ENCODE data around the gene ADAMTSL1.

The ADAMTSL1 gene

GRCh38 chr9:18500451-18500850, 26.5 kb downstream of the ADAMTSL1 start:
- Histone ChIP-seq H3K9ac (ENCODE audit: low read length) (no peak overlapping the region), H3K36me3 (ENCODE audit: insufficient read depth, low read length) (no peaks in the 10 kb centered on the region), H3K9me3 (ENCODE audit: low read length) (no peaks in the 10 kb centered on the region), H3K4me3 (ENCODE audit: low read depth in 1 of 2, low read length in 2 of 2) (no peak overlapping the region), H3K4me1 (ENCODE audit: insufficient read depth, low read length) (peaks cover 24% of the 10 kb centered on the region), H3K27me3 (ENCODE audit: control insufficient read depth in 1 of 2, insufficient read depth in 2 of 2, low read length in 2 of 2) (no peaks in the 10 kb centered on the region), H3K27ac (ENCODE audit: low read depth, low read length) (no peak overlapping the region)

- no peak overlapping the region for H3K4me3 ChIP-seq (ENCODE audit: low read depth in 1 of 2, low read length in 2 of 2)
- H3K36me3 ChIP-seq (ENCODE audit: insufficient read depth, low read length) = no peaks in the 10 kb centered on the region
These were observed 28.0 kb downstream of the ADAMTSL1 start for GRCh38 chr9:18501949-18502348.

GRCh38 chr9:18502546-18502945, 28.6 kb downstream of the ADAMTSL1 start:
- H3K9me3 ChIP-seq (ENCODE audit: low read length) = no peaks in the 10 kb centered on the region
- no peak overlapping the region for H3K9ac ChIP-seq (ENCODE audit: low read length)
- H3K27me3 ChIP-seq (ENCODE audit: control insufficient read depth in 1 of 2, insufficient read depth in 2 of 2, low read length in 2 of 2) = no peaks in the 10 kb centered on the region
- H3K27ac ChIP-seq (ENCODE audit: low read depth, low read length) = no peak overlapping the region
- no peaks in the 10 kb centered on the region for H3K36me3 ChIP-seq (ENCODE audit: insufficient read depth, low read length)
- H3K4me3 ChIP-seq (ENCODE audit: low read depth in 1 of 2, low read length in 2 of 2) = no peak overlapping the region
- H3K4me1 ChIP-seq (ENCODE audit: insufficient read depth, low read length) = peaks cover 24% of the 10 kb centered on the region

More at GRCh38 chr9:18501949-18502348, 28.0 kb downstream of the ADAMTSL1 start:
- Histone ChIP-seq H3K27ac (ENCODE audit: low read depth, low read length) (no peak overlapping the region), H3K9ac (ENCODE audit: low read length) (no peak overlapping the region), H3K9me3 (ENCODE audit: low read length) (no peaks in the 10 kb centered on the region), H3K27me3 (ENCODE audit: control insufficient read depth in 1 of 2, insufficient read depth in 2 of 2, low read length in 2 of 2) (no peaks in the 10 kb centered on the region), H3K4me1 (ENCODE audit: insufficient read depth, low read length) (peaks cover 24% of the 10 kb centered on the region)

- Histone ChIP-seq H3K36me3 (ENCODE audit: insufficient read depth, low read length) (no peaks in the 10 kb centered on the region), H3K27ac (ENCODE audit: low read depth, low read length) (no peak overlapping the region)
These were observed 30.8 kb downstream of the ADAMTSL1 start for GRCh38 chr9:18504707-18505106.

GRCh38 chr9:18507151-18507550, 33.2 kb downstream of the ADAMTSL1 start:
- H3K36me3 ChIP-seq (ENCODE audit: insufficient read depth, low read length) = no peaks in the 10 kb centered on the region

More at GRCh38 chr9:18504707-18505106, 30.8 kb downstream of the ADAMTSL1 start:
- Histone ChIP-seq H3K9me3 (ENCODE audit: low read length) (no peaks in the 10 kb centered on the region), H3K4me1 (ENCODE audit: insufficient read depth, low read length) (peaks cover 6% of the 10 kb centered on the region), H3K9ac (ENCODE audit: low read length) (no peak overlapping the region), H3K4me3 (ENCODE audit: low read depth in 1 of 2, low read length in 2 of 2) (no peak overlapping the region), H3K27me3 (ENCODE audit: control insufficient read depth in 1 of 2, insufficient read depth in 2 of 2, low read length in 2 of 2) (no peaks in the 10 kb centered on the region)

GRCh38 chr9:18516514-18516913, 42.6 kb downstream of the ADAMTSL1 start:
- Histone ChIP-seq H3K27me3 (ENCODE audit: control insufficient read depth in 1 of 2, insufficient read depth in 2 of 2, low read length in 2 of 2) (no peaks in the 10 kb centered on the region), H3K4me3 (ENCODE audit: low read depth in 1 of 2, low read length in 2 of 2) (no peak overlapping the region), H3K9me3 (ENCODE audit: low read length) (no peaks in the 10 kb centered on the region), H3K9ac (ENCODE audit: low read length) (no peak overlapping the region), H3K27ac (ENCODE audit: low read depth, low read length) (no peak overlapping the region), H3K36me3 (ENCODE audit: insufficient read depth, low read length) (no peaks in the 10 kb centered on the region), H3K4me1 (ENCODE audit: insufficient read depth, low read length) (no peaks in the 10 kb centered on the region)

More at GRCh38 chr9:18507151-18507550, 33.2 kb downstream of the ADAMTSL1 start:
- H3K4me1 ChIP-seq (ENCODE audit: insufficient read depth, low read length) = no peaks in the 10 kb centered on the region
- H3K27ac ChIP-seq (ENCODE audit: low read depth, low read length) = no peak overlapping the region
- no peaks in the 10 kb centered on the region for H3K9me3 ChIP-seq (ENCODE audit: low read length)
- no peak overlapping the region for H3K9ac ChIP-seq (ENCODE audit: low read length)
- H3K27me3 ChIP-seq (ENCODE audit: control insufficient read depth in 1 of 2, insufficient read depth in 2 of 2, low read length in 2 of 2) = no peaks in the 10 kb centered on the region
- H3K4me3 ChIP-seq (ENCODE audit: low read depth in 1 of 2, low read length in 2 of 2) = no peak overlapping the region

- Histone ChIP-seq H3K27ac (ENCODE audit: low read depth, low read length) (no peak overlapping the region), H3K4me3 (ENCODE audit: low read depth in 1 of 2, low read length in 2 of 2) (no peak overlapping the region), H3K27me3 (ENCODE audit: control insufficient read depth in 1 of 2, insufficient read depth in 2 of 2, low read length in 2 of 2) (no peaks in the 10 kb centered on the region), H3K36me3 (ENCODE audit: insufficient read depth, low read length) (no peaks in the 10 kb centered on the region), H3K9ac (ENCODE audit: low read length) (no peak overlapping the region), H3K4me1 (ENCODE audit: insufficient read depth, low read length) (no peaks in the 10 kb centered on the region), H3K9me3 (ENCODE audit: low read length) (no peaks in the 10 kb centered on the region)
These were observed 43.0 kb downstream of the ADAMTSL1 start for GRCh38 chr9:18516965-18517364.

- no peak overlapping the region for H3K9ac ChIP-seq (ENCODE audit: low read length)
- no peaks in the 10 kb centered on the region for H3K4me1 ChIP-seq (ENCODE audit: insufficient read depth, low read length)
- H3K9me3 ChIP-seq (ENCODE audit: low read length) = no peaks in the 10 kb centered on the region
- H3K27ac ChIP-seq (ENCODE audit: low read depth, low read length) = no peak overlapping the region
- no peak overlapping the region for H3K4me3 ChIP-seq (ENCODE audit: low read depth in 1 of 2, low read length in 2 of 2)
- H3K36me3 ChIP-seq (ENCODE audit: insufficient read depth, low read length) = no peaks in the 10 kb centered on the region
- no peaks in the 10 kb centered on the region for H3K27me3 ChIP-seq (ENCODE audit: control insufficient read depth in 1 of 2, insufficient read depth in 2 of 2, low read length in 2 of 2)
These were observed 46.6 kb downstream of the ADAMTSL1 start for GRCh38 chr9:18520416-18521047.

GRCh38 chr9:18526685-18527084, 52.7 kb downstream of the ADAMTSL1 start:
- Histone ChIP-seq H3K27ac (ENCODE audit: low read depth, low read length) (no peak overlapping the region), H3K9ac (ENCODE audit: low read length) (no peak overlapping the region), H3K36me3 (ENCODE audit: insufficient read depth, low read length) (no peaks in the 10 kb centered on the region), H3K9me3 (ENCODE audit: low read length) (no peaks in the 10 kb centered on the region), H3K4me1 (ENCODE audit: insufficient read depth, low read length) (no peaks in the 10 kb centered on the region), H3K4me3 (ENCODE audit: low read depth in 1 of 2, low read length in 2 of 2) (no peak overlapping the region), H3K27me3 (ENCODE audit: control insufficient read depth in 1 of 2, insufficient read depth in 2 of 2, low read length in 2 of 2) (no peaks in the 10 kb centered on the region)

- no peak overlapping the region for H3K27ac ChIP-seq (ENCODE audit: low read depth, low read length)
- no peak overlapping the region for H3K4me3 ChIP-seq (ENCODE audit: low read depth in 1 of 2, low read length in 2 of 2)
- no peaks in the 10 kb centered on the region for H3K9me3 ChIP-seq (ENCODE audit: low read length)
- no peaks in the 10 kb centered on the region for H3K36me3 ChIP-seq (ENCODE audit: insufficient read depth, low read length)
- no peaks in the 10 kb centered on the region for H3K4me1 ChIP-seq (ENCODE audit: insufficient read depth, low read length)
- no peak overlapping the region for H3K9ac ChIP-seq (ENCODE audit: low read length)
- no peaks in the 10 kb centered on the region for H3K27me3 ChIP-seq (ENCODE audit: control insufficient read depth in 1 of 2, insufficient read depth in 2 of 2, low read length in 2 of 2)
These were observed 57.4 kb downstream of the ADAMTSL1 start for GRCh38 chr9:18531136-18532065.

GRCh38 chr9:18534611-18535010, 60.7 kb downstream of the ADAMTSL1 start:
- H3K9me3 ChIP-seq (ENCODE audit: low read length) = no peaks in the 10 kb centered on the region
- H3K4me1 ChIP-seq (ENCODE audit: insufficient read depth, low read length) = no peaks in the 10 kb centered on the region
- H3K36me3 ChIP-seq (ENCODE audit: insufficient read depth, low read length) = no peaks in the 10 kb centered on the region
- no peak overlapping the region for H3K4me3 ChIP-seq (ENCODE audit: low read depth in 1 of 2, low read length in 2 of 2)
- H3K27ac ChIP-seq (ENCODE audit: low read depth, low read length) = no peak overlapping the region
- no peaks in the 10 kb centered on the region for H3K27me3 ChIP-seq (ENCODE audit: control insufficient read depth in 1 of 2, insufficient read depth in 2 of 2, low read length in 2 of 2)
- H3K9ac ChIP-seq (ENCODE audit: low read length) = no peak overlapping the region
